Activated CD8-positive, alpha-beta memory T cell treated with anti-CD3 and anti-CD28 coated beads, Interleukin-2, amount 50 U/mL, for 24 hours (primary cell): ENCODE results near the gene ONECUT3.
"Not testable (repeated sequence)": the region's sequence is repeated elsewhere in the genome, so short reads cannot be mapped to it uniquely, and the experiment has no call there.

Source experiments
- DNase-seq: peaks from one replicate; pipeline ENCODE4 v3.0.0-alpha.2; 2020; ENCODE audit errors: extremely low read depth

Gene ONECUT3

DNA sequence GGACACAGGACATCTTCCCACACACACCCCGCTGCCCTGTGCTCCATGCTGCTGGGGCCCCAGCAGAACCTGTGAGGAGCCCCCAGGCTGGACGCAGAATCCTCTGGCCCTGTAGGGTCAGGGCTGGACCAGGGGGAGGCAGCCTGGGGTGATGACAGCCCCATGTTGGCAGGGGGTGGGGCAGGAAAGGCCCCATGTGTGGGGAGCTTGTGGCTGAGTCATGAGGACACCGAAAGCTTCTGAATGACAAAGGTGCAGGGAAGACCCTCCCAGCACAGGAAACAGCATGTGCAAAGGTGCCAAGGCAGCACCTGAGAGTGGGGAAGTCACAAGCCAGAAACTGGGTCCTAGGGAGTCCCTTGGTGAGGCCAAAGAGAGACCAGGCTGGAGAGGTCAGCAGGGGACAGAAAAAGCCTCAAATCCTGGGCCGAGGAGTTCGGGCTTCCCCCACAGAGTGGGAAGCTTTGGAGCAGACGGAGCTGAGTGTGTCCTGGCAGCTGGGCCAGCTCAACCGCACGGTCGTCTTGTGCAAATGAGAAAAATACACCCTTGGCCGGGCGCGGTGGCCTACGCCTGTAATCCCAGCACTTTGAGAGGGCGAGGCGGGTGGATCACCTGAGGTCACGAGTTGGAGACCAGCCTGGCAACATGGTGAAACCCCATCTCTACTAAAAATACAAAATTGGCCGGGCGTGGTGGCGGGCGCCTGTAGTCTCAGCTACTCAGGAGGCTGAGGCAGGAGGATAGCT lies 41.3 kb downstream of the ONECUT3 start:
- DNase-seq, result no peak

DNA sequence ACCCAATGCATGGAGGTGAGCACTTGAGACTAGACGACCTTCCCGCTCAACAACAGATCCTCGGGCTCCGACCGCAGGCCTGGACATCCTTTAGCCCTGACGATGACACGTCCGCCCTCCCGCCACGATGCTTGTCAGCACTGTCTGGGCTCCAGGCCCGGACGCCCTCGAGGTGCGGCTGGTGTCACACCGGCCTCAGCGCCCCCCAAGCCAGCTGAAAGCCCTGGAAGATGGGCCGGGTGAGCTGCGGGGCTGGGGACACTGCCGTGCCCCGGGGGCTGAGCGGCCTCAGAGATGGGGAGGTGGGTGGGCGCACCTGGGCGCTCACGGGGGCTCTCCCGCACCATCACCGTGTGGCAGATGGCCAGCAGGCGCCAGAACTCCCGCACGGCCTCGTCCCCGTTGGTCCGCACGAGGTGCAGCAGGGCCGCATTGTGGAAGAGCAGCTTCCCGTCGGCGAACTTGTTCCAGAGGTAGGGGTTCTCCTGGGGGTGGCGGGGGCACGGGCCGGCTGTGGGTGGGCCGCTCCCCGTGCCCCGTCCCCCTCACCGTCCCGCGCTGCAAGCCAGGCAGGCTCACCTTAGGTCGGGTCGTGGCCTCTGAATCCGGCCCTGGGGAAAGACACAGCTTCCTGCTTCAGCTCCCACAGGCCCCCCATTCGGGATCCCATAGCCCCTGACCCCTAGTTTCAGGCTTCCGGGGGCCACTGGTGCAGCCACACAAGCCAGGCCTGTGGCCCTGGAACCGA lies 43.3 kb downstream of the ONECUT3 start:
- DNase-seq, result no peak

GRCh38 chr19:1797313-1797712 lies 44.0 kb downstream of the ONECUT3 start:
- not testable (repeated sequence) for DNase-seq

DNA sequence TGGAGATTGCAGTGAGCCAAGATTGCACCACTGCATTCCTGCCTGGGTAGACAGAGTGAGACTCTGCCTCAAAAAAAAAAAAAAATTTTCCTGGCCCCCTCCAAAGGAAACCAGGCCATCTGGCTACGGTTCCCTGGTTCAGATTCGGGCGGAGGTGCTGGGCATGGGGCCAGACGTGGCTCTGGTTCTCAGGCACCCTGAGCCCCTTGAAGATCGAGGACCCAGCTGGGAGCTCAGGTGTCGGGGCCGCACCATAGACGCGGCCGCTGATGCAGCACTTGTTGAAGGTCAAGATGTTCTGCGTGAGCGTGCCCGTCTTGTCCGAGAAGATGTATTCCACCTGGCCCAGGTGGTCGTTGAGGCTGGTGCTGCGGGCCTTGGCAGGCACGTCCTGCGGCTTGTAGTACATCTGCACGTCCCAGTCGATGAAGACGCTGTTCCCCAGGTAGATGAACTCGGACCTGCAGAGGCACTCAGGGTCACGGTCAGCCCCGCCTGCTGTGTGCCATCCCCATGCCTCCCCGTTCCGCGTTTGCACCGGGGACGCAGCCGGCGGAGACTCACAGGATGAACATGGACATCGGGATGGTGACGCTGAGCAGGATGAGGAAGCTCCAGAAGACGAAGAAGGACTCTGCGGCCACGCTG lies 46.5 kb downstream of the ONECUT3 start:
- DNase-seq, result no peak

GRCh38 chr19:1804858-1805257 lies 51.6 kb downstream of the ONECUT3 start:
- DNase-seq, result no peak

DNA sequence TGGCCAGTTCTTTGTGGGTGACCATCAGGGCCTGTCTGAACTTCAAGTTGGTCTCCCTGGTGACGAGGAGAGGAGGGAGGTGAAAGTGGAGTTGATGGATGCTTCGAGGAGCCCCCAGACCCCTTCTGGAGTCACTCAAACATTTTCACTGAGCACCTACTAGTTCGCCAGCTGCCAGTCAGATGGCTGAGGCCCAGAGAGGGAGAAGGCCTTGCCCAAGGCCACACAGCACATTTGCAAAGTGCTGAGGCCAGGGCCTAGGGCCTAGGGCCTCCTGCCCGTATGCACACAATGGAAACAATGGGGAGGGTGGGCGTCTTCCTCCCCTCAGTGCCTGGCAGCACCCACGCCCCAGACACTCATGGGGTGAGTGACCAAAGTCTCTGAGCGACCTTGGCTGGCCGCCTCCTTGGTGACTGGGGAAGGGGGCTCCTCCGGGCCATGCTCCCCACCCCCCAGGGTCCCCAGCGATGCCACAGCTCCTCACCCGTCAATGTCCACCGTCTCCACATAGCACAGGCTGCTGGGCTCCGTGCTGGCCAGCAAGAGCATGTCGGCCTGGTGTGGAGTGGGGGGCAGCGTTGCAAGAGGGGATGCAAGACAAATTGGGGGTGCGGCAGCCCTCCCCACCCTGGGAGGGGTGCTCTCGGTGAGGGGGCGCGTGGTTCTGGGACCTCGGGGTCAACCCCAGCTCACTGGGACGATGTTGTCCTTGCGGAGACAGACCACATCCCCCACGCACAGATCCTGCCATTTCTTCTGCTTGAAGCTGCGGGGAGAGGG lies 52.3 kb downstream of the ONECUT3 start:
- DNase-seq, result no peak

- no peak for DNase-seq
These were observed 53.1 kb downstream of the ONECUT3 start for GRCh38 chr19:1806184-1807029.

DNA sequence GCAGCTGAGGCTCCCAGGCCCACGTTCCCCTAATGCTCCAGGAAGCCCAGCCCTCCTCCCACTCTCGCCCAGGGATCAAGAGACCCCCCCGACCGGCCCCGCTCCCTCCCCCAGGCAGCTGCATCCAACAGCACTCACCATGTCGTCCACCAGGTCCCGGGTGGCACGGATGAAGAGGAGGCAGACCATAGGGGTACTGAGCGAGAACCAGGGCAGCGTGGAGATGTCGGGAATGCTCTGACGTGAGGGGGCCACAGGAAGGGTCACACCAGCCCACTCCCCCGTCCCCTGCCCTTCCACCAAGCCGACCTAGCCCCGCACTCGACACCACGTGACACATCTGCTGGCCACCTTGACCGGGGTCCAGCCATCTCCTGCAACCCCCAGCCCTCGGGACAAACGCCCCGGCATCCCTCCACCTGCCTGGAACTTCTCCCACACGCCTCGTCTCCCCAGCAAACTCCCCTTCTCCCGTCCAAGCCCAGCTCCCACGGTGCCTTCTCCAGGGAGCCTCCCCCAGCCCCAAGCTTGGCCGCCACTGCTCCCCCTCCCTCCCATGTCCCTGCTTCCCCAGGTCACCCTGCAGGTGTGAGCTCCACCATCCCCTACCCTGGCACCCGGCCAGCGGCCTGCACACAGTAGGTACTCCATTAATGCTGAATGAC lies 53.9 kb downstream of the ONECUT3 start:
- DNase-seq, result no peak

- no peak for DNase-seq
These were observed 54.5 kb downstream of the ONECUT3 start for GRCh38 chr19:1807695-1808394.

- DNase-seq, result no peak
These were observed 55.1 kb downstream of the ONECUT3 start for GRCh38 chr19:1808395-1808731.

DNA sequence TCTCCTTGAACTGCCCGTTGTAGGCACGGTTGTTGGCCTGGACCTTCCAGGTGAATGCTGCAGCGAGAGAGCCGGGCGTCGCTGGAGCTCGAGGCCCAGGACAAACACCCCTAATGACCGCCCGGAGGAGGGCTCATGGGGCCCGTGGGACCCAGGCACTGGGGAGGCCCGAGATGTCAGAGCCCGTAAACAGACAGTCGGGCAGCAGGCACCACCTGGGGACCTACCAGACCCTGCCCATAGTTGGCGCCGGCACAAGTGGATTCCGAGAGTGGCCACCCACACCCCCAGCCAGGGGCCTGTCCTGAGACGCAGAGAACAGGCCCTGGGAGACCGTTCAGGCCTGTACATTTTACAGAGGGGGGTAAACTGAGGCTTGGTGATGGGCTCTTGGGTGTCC lies 56.4 kb downstream of the ONECUT3 start:
- no peak for DNase-seq

GRCh38 chr19:1810439-1811160 lies 57.3 kb downstream of the ONECUT3 start:
- no peak for DNase-seq

- no peak for DNase-seq
These were observed 58.2 kb downstream of the ONECUT3 start for GRCh38 chr19:1811472-1811894.

- no peak for DNase-seq
These were observed 58.7 kb downstream of the ONECUT3 start, which contains the start of gene ATP8B3 for GRCh38 chr19:1811942-1812425. ATP8B3 (minus strand) TSS chr19:1812276; CDS start chr19:1811736, 540 bp downstream.

DNA sequence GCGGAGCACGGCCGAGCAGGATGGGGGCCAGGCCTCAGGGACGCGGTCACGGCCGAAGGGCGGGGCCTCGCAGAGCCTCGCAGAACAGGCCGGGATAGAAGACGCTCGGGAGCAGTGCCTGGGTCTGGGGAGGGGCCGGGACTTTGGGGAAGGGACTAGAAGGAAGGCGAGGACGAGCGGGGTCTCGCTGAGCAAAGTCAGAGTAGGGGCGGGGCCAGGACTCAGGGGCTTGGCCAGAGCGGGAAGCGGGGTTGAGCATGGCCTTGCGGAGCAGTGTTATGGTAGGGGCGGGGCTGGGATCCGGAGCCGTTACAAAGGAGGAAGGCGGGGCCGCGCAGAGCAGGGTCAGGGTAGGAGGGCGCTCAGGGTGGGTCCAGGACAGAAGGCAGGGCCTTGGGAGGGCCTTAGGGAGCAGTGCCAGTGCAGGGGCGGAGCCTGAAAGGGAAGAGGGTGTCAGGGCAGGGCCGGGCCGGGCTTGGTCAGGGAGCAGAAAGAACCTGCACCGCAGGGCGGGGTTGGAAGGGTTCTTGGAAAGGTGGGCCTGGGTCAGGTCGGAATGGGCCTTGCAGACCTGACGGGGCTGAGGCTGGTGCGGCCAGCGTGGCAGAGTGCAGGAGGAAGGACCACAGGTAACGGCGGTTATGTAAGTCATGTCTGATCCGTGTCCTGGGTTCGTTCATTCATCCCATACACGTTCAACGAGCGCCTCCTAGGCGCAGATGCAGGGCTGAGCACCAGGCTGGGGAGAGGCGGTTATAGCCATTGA lies 59.3 kb downstream of the ONECUT3 start:
- peak; percentile 59 for DNase-seq

GRCh38 chr19:1813192-1814182 lies 60.2 kb downstream of the ONECUT3 start:
- DNase-seq, result no peak

DNA sequence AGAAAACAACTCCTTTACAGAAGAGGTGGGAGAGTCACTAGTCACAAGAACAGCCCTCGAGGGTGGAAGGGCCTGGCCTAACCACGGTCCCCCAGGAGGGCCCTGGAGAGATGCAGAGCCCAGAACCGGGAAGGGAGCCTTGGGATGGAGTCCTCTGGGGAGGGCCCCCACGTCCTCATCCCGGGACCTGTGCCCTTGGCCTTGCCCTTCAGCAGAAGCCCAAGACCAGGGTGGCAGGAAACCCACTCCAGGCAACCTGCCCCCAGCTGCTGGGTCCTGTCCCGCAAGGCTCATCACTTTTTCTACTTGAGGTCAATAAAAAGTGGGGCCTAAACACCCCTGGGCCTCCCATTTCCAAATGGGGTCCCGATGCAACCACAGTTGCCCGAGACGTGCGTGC lies 61.1 kb downstream of the ONECUT3 start:
- DNase-seq, result no peak
